AG09309 (cell line): Measurements from ENCODE around the gene SRD5A3.

Experiments
- DNase-seq: peaks from one replicate; pipeline ENCODE4 v3.0.0-alpha.2; 2010; ENCODE audit warnings: low read depth
- H3K4me3 ChIP-seq: 2 replicates; pipeline ENCODE4 v1.5.1; 2011; ENCODE audit warnings: mild to moderate bottlenecking, low read depth, low read length, moderate library complexity; ENCODE audit not compliant: control insufficient read depth
- CTCF ChIP-seq: IDR thresholded peaks from 2 replicates; pipeline ENCODE4 v1.5.1; 2011; ENCODE audit warnings: mild to moderate bottlenecking, low read depth, low read length, inconsistent platforms; ENCODE audit not compliant: insufficient read depth, control insufficient read depth; ENCODE audit errors: missing control alignments

Gene SRD5A3

GRCh38 chr4:55410431-55410830 lies 64.4 kb downstream of the SRD5A3 start:
- no peak for DNase-seq
- H3K4me3 ChIP-seq: no peak overlapping the region
- TF ChIP-seq CTCF: no peak

GRCh38 chr4:55411621-55412020 lies 65.6 kb downstream of the SRD5A3 start:
- no peak for TF ChIP-seq CTCF
- no peak overlapping the region for H3K4me3 ChIP-seq
- DNase-seq: no peak

GRCh38 chr4:55416176-55416575 lies 70.1 kb downstream of the SRD5A3 start:
- no peak for TF ChIP-seq CTCF
- no peak for DNase-seq
- no peak overlapping the region for H3K4me3 ChIP-seq
